ENCODE measurements around the gene ETV3.
"Not testable (repeated sequence)": the region's sequence is repeated elsewhere in the genome, so short reads cannot be mapped to it uniquely, and the experiment has no call there.

Gene ETV3

DNA sequence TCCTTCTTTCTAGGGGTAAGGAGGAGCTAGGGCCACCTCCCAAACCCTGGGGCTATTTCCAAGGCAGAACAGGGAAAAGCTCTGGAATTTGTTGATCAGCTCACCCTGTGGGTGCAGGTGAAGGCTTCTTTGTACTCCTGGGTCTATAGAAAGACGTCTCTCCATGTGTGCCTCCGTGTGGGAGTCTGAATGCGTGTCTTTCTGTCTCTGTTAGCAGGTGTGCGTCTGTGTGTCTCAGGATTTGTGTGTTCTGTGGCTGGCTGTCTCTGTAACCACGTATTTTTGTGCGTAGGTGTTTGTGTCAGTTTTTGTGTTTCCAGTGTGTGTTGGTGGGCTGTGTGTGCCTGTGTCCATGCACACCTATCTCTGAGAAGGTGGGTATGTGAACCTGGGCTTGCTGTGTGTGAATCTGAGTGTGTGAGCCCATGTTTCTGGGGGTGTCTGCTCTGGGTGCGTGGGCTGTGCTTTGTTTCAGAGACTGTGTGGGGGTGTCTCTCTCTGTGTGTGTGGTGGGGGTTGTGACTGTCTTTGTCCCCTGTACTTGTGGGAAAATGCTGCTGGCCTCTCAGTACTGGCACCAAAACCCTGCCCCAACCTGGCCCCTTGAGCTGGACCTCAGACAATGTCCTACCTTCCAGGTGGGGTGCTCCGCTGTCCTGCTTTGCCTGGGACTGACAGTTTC is 25.9 kb downstream of the ETV3 start:
- DNase-seq (ENCODE audit: low read depth in 2 of 2) = no peak

- DNase-seq (ENCODE audit: low read depth in 2 of 2) = no peak
Measured at GRCh38 chr1:157111396-157112165, 26.6 kb downstream of the ETV3 start.

DNA sequence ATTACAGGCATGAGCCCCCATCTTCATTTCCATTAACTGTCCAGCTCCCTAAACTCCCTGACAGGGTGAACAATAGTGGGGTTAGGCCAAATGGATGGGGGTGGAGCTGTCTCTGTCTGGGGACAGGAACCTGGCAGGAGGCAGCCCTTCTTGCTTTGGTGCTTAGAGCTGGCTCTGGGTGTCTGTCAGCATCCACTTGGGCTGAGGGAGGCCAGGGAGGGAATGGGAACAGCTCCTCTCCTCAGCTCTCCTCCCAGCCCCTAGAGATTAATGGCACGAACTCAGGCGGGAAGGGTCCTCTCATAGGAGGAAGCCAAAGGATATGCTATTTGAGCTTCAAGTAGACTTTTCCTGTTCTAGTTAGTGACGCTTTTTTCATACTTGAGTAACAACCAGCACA is 27.5 kb downstream of the ETV3 start:
- no peak for DNase-seq (ENCODE audit: low read depth in 2 of 2)

DNA sequence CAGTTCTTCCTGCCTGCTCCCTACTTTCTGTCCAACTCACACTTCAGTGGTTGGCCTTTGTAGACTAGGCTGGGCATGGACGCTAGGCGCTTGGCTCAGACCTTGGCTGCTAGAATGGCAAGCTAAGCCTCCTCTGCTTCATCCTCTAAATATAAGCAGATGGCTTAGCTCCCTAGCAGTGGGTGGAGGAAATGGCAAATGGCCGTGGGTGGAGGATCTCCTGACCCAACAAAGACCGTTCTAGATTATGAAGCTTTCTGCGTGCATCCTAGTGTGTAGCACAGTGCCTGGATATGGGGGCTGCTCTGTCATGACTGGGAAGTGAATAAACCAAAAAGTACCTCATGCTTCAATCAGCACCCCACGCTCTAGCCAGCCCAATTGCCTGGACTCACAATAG is 28.2 kb downstream of the ETV3 start:
- DNase-seq (ENCODE audit: low read depth in 2 of 2) = no peak

DNA sequence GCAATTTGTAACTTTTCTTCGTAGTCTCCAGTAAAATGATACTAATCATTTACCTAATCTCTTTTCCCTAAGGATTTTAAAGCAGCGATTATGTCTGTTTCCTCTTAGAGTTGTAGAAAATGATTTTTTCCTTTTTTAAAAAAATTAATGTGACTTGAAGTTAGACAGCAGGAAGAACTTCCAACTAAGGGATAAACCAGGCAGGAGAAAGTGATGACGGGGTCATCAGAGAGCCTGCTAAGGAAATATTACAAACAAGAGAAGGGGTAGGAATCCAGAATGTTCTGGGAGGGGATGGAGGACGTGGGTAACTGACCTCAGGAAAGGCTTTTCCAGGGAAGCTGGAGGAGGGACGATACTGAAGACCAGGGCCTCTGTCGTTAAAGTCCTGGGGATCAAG is 29.7 kb downstream of the ETV3 start:
- DNase-seq (ENCODE audit: low read depth in 2 of 2) = no peak

DNA sequence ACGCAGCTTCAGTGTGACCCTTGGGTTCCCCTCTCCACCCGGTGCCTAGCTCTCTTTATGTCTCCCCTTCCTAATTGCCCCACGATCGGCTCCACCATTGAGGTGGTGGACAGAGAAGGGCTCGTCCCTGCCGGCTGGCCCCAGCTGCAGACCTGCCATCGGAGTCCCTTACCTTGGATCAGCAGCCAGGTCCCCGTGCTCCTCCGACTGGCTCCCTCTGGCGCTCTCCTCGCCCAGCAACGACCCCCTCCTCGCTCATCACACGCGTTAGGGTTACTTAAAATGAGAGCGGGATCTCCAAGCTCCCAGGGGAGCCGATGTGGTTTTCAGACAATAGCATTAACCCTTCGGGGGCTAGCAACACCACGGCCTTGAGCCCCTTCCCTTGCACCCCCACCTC is 30.5 kb downstream of the ETV3 start:
- DNase-seq (ENCODE audit: low read depth in 2 of 2) = no peak

GRCh38 chr1:157106813-157107189 is 31.4 kb downstream of the ETV3 start:
- DNase-seq (ENCODE audit: low read depth in 2 of 2) = no peak

DNA sequence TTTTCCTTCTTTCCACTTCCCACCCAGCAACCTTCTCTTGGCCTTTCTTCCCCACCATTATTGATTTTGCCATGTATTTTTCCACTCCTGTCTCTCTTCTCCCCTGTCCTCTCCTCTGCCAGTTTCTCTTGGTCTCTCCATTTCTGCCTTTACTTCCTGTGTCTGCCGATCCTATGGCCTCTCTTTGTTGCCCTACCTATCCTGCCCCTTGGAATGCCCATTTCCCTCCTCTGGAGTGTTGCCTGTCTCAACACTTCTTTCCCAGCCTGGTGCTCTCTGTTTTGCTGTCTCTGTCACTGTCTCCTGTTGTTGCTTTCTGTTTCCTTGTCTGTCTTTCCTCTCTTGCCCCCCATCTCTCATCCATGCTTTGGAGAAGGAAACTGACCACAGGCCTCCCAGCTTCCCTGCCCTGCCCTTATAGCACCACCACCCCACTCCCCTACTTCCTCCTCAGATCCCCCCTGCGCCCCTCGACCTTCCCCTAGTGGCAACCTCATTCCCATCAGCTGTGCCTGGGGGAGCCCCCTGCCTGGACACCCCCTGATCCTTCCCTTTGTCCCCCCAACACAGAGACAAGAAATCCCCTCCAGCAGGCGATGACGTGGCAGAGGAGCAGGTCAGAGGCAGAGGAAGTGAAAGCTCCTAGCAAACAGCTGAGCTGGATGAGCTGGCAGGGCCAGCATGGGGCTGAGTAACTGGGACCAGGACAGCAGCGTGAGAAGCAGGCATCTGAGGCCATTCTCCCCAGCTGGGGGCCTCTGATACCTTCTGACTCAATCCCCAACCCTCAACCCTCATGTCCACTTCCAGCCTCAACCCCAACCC is 32.0 kb downstream of the ETV3 start:
- peak; percentile 14 to 22 for DNase-seq (ENCODE audit: low read depth in 2 of 2)

- DNase-seq (ENCODE audit: low read depth in 2 of 2) = no peak
Measured at GRCh38 chr1:157105298-157105987, 32.8 kb downstream of the ETV3 start.

GRCh38 chr1:157104598-157105293 is 33.4 kb downstream of the ETV3 start:
- no peak for DNase-seq (ENCODE audit: low read depth in 2 of 2)

GRCh38 chr1:157103268-157103667 is 34.9 kb downstream of the ETV3 start:
- DNase-seq (ENCODE audit: low read depth in 2 of 2) = no peak

GRCh38 chr1:157101149-157101548 is 37.0 kb downstream of the ETV3 start:
- no peak for DNase-seq (ENCODE audit: low read depth in 2 of 2)

GRCh38 chr1:157099633-157100009 is 38.6 kb downstream of the ETV3 start, which contains the start of gene ETV3L:
Gene ETV3L (minus strand): TSS chr1:157099808. CDS start chr1:157099523, 285 bp downstream.
- DNase-seq (ENCODE audit: low read depth in 2 of 2) = no peak

GRCh38 chr1:157098987-157099632 is 39.1 kb downstream of the ETV3 start:
- not testable (repeated sequence) for DNase-seq (ENCODE audit: low read depth in 2 of 2)

DNA sequence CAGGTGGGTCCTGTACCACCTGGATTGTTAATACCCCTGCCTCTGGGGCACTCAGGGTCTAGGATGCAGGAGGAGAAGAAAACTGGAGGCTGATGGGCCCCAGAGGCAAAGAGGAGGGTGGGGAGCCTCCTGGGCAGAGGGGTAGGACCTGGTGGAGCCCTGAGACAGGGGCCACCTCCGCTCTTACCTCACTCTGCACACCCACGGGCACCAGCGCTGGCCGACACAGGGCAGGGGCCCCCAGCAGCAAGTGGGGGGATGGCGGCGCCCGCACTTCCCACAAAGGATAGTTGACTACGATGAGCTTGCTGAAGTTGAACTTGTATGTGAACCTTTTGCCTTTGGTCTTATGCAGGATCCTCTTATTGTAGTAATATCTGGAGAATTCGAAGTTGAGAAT is 39.7 kb downstream of the ETV3 start:
- DNase-seq (ENCODE audit: low read depth in 2 of 2) = no peak

DNA sequence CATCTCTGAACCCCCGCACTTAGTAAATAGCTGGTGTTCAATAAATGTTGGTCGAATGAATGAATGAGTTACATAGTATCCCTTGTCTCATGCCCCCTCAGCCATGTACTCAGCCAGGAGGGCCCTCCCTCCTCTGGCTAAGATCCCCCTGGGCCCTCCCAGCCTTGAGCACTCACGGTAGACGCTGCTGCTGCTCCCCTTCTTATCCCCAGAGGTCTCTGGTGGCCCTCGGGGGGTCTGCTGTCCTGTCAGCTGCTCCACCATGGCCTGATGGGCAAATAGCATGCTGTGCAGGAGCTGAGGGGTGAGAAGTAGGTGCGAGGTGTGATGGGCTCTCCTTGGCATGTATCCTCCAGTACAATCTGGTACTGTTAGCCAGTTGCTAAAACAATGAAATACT is 40.5 kb downstream of the ETV3 start:
- no peak for DNase-seq (ENCODE audit: low read depth in 2 of 2)

DNA sequence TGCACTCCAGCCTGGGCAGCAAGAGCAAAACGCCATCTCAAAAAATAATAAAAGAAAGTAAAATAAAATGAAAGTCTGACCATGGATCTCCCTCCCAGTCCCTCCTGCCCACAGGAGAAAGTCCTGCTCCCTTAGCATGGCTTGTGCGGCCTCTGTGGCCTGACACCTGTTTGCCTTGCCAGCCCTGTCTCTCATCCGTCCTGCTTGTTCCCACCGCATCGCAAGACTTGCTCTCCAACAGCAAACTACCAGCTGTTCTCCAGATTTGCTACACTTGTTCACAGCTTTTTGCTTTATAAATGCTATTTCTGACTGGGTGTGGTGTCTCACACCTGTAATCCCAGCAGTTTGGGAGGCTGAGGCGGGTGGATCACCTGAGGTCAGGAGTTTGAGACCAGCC is 41.3 kb downstream of the ETV3 start:
- no peak for DNase-seq (ENCODE audit: low read depth in 2 of 2)

GRCh38 chr1:157095551-157095950 is 42.6 kb downstream of the ETV3 start:
- no peak for DNase-seq (ENCODE audit: low read depth in 2 of 2)

DNA sequence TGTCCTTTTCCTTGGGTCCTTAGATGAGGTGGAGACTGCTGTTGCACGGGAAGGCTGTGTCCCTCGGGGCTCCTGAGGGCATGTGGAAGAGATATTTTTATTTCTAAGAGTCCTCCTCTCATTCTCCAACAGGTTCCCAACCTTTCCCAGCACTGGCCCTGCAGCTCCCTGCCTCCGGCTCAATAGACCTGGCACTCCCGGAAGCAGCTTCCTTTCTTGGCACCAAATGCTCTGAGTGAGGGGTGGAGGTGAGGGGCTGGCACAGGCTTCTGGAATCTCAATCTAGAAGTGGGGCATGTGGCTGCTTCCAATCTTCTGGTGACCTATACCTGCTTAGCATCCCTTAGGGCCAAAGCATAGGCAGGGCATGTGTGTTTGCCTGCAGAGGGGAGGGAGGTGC is 43.1 kb downstream of the ETV3 start:
- DNase-seq (ENCODE audit: low read depth in 2 of 2) = no peak

DNA sequence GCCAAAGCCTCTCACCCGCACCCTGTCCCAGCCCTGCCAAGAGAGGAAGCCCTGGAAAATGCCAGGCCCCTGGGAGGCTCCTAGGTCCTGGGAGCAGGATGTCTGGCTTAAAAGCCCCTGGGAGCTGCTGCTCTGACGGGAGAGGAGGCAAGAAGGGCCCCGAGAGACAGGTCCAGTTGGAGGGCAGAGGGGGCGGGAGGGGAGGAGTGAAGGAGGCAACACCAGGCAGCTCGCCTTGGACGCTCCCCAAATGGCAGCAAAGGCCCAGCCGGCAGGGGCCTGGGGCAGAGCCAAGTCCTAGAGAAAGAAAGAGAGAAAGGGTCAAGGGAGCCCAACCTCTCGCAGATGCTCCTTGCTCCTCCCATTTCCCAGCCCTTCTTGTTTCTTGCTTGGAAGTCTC is 45.4 kb downstream of the ETV3 start:
- no peak for DNase-seq (ENCODE audit: low read depth in 2 of 2)
